GM18499 (cell line): Measurements from ENCODE around the gene RNF4.
"Not testable (repeated sequence)": the region's sequence is repeated elsewhere in the genome, so short reads cannot be mapped to it uniquely, and the experiment has no call there.

ENCODE experiments used
- ATAC-seq: cut with Tn5 transposase; IDR thresholded peaks from one replicate; pipeline ENCODE4 v1.9.1; 2021; ENCODE audit warnings: moderate number of reproducible peaks; ENCODE audit not compliant: insufficient read depth, unreplicated experiment

Gene RNF4

GRCh38 chr4:2515830-2516550 lies 47.1 kb downstream of the RNF4 start:
- ATAC-seq, result no peak

DNA sequence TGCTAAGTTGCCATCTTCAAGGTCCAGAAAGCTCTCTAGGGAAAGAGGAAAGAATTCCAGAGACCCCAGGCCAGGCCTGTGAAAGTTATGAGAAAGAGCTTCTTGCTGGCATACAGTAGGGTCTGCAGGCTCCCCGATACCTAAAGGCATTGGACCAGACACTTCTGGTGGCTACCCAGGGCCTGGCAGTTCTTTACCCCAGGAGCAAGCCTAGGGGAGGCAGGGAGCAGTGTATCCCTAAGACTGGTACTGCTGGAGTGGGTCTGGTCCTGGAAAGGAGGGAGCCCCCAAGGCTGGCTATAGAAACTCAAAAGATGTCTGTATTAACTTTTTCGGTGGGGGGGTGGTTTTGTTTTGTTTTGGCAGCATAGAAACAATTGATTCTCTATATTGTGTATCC lies 47.7 kb downstream of the RNF4 start:
- ATAC-seq, result no peak

GRCh38 chr4:2526559-2526958 lies 57.7 kb downstream of the RNF4 start:
- ATAC-seq, result no peak

DNA sequence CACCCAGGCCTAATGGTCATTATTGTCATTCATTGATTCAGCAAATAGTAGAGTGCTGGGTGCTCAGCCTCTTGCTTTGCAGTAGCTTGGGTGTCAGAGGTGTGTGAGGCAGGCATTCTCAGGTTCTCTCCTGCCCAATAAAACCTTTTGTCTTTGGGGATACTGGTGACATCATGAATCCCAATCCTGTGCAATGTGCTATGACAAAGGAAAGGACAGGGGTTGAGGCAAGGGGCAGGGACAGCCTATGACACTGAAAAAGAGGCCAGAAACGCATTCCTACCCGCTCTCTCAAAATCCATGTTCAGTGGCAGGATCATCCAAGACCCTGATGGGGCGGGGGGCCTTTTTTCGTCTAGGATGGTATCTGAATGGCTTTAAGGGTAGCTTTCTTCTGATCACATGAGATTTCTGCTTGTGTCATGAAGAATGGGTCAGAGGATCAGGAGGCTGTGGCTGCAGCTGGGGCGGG lies 66.0 kb downstream of the RNF4 start:
- no peak for ATAC-seq

GRCh38 chr4:2535376-2536192 lies 66.7 kb downstream of the RNF4 start:
- peak; percentile 7 for ATAC-seq

GRCh38 chr4:2536193-2537010 lies 67.5 kb downstream of the RNF4 start, which contains the start of gene FAM193A:
FAM193A (plus strand) TSS chr4:2536647; CDS start chr4:2536916, 269 bp downstream.
- peak; percentile 69 for ATAC-seq

DNA sequence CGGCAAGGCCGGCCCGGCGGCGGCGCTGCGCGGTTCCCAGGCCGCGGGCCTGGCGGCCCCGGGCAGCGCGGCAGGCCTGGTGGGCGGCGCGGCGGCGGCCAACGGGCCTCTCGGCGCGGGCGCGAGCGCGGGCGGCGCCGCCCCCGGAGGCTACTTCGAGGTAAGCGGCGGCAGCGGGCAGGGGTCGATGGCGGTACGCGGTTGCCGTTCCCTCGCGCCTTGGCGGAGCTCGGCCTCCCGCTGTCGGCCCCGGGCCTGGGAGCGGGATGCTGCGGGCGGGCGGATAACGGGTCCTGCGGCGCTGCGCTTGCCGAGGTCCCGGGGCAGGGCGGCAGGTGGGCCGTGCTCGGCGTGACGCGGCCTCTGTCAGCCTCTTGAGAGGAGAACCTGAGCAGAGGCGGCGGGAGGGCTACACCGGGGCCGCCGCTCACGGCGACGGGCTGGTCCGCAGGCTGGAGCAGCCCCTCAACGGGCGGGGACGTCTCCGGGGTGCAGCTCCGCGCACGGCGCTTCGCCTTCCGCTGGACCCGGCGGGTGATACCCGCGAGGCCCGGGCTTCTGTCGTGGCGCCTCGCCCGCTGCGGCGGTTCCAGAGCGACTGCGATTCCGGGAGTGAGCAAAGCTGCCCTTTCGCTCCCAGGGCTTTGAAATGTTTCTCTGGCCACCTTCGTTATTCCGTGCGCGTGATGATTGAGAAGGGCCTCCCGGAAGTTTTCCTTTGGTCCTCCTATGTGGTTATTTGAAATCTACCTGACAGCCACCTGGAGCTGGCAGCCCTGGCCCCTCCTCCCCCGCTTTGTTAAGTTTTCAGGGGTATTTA lies 68.3 kb downstream of the RNF4 start:
- no peak for ATAC-seq

GRCh38 chr4:2543580-2544191 lies 74.8 kb downstream of the RNF4 start:
- ATAC-seq, result not testable (repeated sequence)

GRCh38 chr4:2545321-2546013 lies 76.6 kb downstream of the RNF4 start:
- ATAC-seq, result no peak

DNA sequence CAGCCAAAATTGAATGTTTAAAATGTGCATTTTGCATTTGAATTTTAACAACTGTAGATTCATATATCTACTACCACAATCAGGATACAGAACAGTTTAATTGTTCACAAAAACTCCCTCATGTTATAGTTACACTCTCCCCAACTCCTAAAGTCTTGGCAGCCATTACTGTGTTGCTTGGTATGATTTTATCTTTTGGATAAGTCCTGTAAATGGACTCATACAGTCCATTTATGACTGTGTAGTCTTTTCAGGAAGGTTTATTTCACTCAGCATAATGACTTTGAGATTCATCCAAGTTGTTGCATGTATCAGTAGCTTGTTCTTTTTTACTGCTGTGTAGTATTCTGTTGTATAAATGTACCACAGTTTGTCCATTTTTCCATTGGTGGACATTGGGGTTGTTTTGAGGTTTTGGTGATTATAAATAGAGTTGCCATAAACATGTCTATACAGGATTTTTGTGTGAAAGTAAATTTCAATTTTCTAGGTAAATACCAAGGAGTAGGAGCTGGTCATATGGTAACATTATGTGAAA lies 77.4 kb downstream of the RNF4 start:
- ATAC-seq, result no peak

GRCh38 chr4:2546961-2547691 lies 78.2 kb downstream of the RNF4 start:
- ATAC-seq, result not testable (repeated sequence)

DNA sequence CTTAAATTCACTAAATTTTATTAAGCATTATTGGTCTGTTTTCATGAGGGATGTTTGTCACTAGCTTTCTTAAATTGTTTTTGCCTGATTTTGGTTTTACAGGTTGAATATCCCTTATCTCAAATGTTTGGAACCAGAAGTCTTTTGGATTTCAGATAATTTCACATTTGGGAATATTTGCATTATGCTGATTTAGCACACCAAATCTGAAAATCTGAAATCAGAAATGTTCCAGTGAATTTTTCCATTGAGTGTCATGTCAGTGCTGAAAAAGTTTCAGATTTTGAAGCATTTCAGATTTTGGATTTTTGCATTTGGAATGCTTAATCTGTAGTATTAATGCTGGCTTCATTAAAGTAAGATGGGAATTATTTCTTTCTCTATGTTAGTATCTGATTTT lies 82.2 kb downstream of the RNF4 start:
- no peak for ATAC-seq

DNA sequence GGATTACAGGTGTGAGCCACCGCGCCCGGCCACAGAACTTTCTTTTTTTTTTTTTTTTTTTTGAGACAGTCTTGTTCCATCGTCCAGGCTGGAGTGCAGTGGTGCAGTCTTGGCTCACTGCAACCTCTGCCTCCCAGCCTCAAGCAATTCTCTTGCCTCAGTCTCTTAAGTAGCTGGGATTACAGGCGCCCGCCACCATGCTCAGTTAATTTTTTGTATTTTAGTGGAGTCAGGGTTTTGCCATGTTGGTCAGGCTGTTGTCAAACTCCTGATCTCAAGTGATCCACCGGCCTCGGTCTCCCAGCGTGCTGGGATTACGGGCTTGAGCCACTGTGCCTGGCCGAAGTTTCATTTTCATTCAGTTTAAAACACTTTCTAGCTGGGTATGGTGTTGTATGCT lies 83.9 kb downstream of the RNF4 start:
- no peak for ATAC-seq

DNA sequence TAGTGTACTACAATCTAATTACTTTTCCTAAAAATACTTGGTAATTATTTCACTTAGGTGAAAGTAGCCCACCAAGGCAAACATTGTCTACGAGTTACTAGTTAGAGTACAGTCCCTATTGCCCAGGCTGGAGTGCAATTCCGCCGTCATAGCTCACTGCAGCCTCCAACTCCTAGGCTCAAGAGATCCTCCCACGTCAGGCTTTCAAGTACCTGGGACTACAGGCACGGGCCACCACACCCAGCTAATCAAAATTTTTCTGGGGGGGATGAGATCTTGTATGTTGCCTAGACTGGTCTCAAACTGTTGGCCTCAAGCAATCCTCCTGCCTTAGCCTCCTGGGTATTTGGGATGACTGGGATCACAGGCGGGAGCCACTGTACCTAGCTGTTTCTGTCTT lies 89.4 kb downstream of the RNF4 start:
- no peak for ATAC-seq

DNA sequence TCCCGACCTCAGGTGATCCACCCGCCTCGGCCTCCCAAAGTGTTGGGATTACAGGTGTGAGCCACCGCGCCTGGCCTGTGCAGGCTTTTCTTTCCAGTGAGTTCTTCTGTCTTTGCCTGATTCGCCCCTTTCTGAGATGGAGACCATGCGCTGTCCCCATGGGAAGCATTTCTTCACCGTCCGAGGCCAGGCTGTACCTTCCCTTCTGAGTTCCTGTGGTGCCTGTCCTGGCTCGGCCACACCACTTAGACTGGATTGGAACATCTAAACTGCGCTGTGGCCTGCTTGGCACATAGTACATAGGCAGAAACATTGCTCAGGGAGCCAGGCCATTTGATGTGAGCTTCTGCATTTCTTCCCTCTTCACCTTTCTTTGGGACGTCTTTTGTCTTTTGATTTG lies 91.3 kb downstream of the RNF4 start:
- ATAC-seq, result no peak
